Amniotic epithelial cell (primary cell): ENCODE measurements around the gene PCBP3.

Source experiments
- DNase-seq: peaks from one replicate; pipeline ENCODE4 v3.0.0-alpha.2; 2010; ENCODE audit warnings: low read depth

PCBP3 gene

GRCh38 chr21:45932922-45933502 lies 289.5 kb downstream of the PCBP3 start:
- DNase-seq: no peak

GRCh38 chr21:45934085-45934484 lies 290.6 kb downstream of the PCBP3 start:
- DNase-seq: no peak

GRCh38 chr21:45934554-45934953 lies 291.0 kb downstream of the PCBP3 start:
- no peak for DNase-seq

- DNase-seq: peak; percentile 64
Measured at GRCh38 chr21:45935628-45936027, 292.1 kb downstream of the PCBP3 start.

GRCh38 chr21:45937721-45938452 lies 294.4 kb downstream of the PCBP3 start:
- no peak for DNase-seq

- DNase-seq: no peak
Measured at GRCh38 chr21:45938453-45938755, 294.9 kb downstream of the PCBP3 start.

- no peak for DNase-seq
Measured at GRCh38 chr21:45938811-45939520, 295.4 kb downstream of the PCBP3 start.

- no peak for DNase-seq
Measured at GRCh38 chr21:45939521-45940045, 296.1 kb downstream of the PCBP3 start.

GRCh38 chr21:45940091-45940490 lies 296.6 kb downstream of the PCBP3 start:
- no peak for DNase-seq

- no peak for DNase-seq
Measured at GRCh38 chr21:45940621-45941337, 297.3 kb downstream of the PCBP3 start.

GRCh38 chr21:45941338-45941710 lies 297.8 kb downstream of the PCBP3 start:
- no peak for DNase-seq

GRCh38 chr21:45941717-45942546 lies 298.4 kb downstream of the PCBP3 start:
- DNase-seq: no peak

- no peak for DNase-seq
Measured at GRCh38 chr21:45942755-45943629, 299.5 kb downstream of the PCBP3 start.

GRCh38 chr21:45943630-45944540 lies 300.4 kb downstream of the PCBP3 start:
- DNase-seq: no peak

GRCh38 chr21:45944601-45945000 lies 301.1 kb downstream of the PCBP3 start:
- DNase-seq: no peak

- no peak for DNase-seq
Measured at GRCh38 chr21:45945066-45945867, 301.7 kb downstream of the PCBP3 start.

GRCh38 chr21:45945868-45946210 lies 302.3 kb downstream of the PCBP3 start:
- DNase-seq: no peak

- no peak for DNase-seq
Measured at GRCh38 chr21:45947296-45947695, 303.8 kb downstream of the PCBP3 start.

GRCh38 chr21:45947716-45948255 lies 304.3 kb downstream of the PCBP3 start:
- no peak for DNase-seq
